GF-D8 (cell line): ENCODE results near the gene TUBA1B.

Experiments used
- DNase-seq: peaks from one replicate; lab custom pipeline; 2025; lab: John Stamatoyannopoulos, UW

The TUBA1B gene

DNA sequence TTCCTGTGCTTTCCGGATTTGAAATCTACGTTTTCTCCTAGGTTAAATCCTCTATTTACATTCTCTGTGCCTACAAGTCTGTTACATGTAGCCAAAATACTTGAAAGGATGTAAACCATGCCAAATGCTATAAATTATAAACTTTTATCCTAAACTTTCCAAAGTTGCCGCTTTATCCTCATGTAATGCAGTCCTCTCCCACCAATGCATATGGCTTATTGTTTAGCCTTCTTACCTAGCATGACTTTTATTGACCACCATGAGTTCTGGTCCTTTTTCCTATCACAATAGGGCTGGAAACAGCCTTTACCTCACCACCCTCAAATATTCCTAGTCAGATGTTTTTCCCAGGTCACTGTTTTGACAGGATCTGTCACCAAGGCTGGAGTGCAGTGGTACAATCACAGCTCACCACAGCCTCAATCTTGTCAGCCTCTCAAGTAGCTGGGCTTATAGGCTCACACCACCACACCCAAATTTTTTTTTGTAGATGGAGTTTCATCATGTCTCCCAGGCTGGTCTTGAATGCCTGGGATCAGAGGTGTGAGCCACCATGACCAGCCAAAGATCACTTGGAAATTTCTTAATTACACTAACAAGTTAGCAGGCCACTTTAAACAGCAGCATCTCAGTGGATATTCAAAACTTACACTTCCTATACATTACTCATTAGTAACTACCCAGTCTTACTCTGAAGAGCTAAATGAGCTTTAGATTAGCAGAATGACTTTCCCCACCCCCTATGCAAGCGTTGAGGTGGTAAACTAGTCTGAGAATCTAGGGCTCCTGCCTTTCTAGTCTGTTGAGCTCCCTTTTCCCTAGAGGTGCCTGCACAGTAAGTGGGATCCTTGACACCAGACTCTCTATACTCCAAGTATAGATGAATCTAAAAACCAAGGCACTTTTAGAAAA lies 4.1 kb downstream of the TUBA1B start:
- DNase-seq: no peak

DNA sequence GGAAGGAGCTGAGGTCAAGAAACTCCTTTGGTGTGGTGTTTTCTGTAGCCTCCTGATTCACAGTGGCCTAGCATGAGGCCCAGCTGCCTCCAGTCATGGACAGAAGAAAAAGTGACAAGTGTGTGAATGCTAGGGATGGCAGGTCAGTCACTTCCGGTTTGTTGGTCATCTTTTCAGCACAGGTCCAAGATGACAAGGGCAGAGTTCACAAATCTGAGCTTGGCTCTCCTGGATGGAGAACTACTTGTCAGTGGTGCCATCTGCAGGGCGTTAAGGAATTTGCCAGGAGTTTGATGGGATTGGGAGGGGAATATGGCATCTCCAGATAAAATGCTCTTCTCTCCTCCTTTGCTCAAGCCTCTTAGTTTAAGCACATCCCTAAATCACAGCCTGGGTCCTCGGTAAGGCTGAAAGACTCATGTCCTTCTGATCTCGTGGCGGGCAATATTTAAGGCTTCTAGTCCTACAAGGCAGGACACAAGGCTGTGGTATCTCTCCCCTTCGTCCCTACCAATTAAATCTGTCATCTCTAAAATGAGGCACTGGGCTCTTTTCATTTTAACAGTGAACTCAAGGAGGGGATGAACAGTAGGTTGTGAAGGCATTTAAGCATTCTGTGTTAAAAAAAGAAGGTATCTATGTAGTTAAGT lies 10.0 kb downstream of the TUBA1B start:
- no peak for DNase-seq

DNA sequence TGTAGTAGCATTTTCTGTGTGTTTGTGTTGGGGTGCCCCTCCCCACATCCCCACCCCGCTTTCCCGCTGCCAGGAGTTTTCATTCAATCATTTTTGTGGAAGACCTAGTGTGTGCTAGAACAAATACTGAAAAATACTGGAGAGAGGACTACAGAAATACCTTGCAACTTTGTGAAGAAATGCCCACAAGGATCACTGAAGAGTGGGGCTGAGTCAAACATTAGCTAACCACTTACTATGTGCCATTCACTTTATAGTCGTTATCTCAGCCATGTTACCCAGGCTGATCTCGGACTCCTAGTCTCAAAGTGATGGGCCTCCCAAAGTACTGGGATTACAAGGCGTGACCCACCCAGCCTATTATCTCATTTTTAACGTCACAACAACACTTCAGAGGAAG lies 20.0 kb downstream of the TUBA1B start:
- DNase-seq: no peak

DNA sequence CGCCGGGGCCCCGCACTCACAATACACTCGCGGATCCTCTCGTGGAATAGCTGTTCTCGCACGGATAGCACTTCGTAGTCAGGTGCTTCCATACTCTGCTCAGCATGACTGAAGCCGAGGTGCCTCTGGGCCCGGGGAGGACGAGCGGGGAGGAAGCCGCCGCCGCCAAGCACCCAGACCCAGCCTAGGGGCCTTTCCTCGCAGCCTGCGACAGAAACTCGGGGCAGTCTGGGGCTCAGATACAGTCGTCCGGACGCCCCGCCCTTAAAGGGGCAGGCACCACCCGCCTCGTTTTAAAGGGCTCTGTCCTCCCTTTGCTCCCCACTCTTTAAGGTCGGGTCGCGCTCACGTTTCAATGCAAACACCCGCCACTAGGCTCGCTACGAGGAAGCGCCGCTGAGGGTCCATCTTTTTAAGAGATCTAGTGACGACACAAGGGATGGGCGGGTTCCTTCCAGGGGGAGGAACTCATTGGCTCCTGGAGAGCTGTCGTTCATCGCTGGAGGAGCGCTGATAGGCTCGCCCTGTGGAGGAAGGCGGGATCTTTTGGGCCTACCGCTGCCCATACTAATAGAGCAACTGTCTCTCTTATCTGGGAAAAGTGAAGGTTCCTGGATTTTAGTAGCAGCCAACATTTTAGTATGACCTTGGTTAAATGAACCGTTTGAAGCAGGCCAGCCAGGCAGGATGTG lies 20.6 kb downstream of the TUBA1B start, which contains the start of gene LMBR1L:
TSS of gene LMBR1L (minus strand) at position 384 of the 692 bp plus-strand sequence. CDS start at position 92, 292 bp downstream.
- peak; percentile 96 for DNase-seq

DNA sequence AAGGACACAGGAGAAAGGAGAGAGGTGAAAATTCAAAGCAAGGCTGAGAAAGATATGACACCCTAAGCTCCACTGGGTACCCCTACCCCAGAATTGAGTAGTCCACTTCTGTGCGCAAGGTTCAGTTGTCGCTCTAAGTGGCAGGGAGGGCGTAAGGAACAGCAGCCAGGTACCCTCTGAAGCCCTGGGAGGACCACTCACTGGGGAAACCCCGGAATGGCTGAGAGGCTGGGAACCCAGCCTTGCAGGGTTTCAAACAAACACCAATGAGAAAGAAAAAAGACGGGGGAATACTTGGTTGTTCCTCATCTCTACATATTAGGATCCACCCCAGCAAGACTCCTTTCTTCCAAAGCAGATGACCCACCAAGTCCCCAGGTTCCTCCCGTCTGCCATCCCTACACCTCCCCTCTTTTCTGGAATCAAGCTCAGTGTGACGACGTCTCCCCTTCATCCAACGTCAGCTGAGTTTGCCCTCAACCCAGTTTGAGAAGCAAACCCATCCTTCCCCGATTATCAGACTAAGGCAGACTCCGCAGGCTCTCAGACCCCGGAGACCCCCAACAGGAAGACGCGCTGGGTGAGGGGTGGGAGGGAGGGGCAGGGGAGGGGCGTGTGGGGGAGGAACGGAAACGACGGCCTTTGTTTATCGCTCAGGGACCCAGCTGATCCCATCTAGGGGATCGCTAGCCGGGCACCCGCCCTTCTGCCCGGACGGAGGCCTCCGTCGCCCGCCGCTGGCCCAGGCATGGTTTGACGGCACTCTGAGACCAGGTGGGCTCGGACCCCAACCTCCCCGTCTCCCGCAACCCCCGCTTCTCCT lies 21.3 kb downstream of the TUBA1B start:
- no peak for DNase-seq

DNA sequence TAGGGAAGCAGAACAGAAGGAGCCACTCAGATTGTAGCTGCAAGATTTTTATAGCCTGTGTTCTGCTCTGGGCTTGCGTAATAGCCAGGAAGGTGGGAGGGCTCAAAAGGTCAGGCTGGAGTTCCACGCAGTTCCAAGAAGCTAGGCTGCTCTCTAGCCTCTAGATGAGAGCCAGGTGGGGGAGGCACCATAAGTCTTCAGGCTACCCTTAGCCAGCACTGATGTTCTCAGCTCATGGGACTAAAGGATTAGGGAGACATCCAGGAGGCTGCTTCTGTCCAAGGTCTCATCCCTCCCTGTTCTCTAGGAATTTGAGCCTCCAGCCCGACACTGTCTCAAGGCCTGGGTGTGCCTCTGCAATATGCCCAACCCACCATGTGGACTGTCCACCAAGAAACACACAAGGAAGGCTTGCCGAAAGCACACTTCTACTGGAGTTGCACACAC lies 22.2 kb downstream of the TUBA1B start:
- DNase-seq: peak; percentile 78

DNA sequence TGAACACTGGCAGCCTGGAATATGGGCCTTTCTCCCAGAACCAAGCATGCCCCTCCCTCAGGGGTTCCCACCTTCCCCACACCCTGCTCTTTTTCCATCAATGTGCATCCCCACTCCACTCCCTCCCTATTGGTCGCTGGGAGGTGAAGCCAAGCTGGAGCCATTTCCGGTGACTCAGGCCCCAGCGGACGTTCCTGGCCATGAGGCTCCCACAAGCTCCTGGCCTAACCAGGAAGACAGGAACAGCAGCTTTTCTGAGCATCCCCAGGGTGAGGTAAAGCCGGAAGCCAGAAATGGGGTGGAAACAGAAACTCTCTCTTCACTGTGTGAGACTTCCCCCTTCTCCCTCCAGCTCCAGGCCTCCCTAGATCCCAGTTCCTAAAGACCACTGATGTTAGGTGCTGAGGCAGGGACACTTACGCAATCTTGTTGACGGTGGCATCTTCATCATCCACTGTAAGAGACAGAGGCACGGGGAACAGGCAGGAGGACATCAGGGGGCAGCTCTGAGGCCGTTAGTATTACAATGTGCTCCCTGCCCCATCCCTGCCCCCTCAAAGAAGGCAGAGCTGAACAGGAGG lies 25.6 kb downstream of the TUBA1B start:
- no peak for DNase-seq

DNA sequence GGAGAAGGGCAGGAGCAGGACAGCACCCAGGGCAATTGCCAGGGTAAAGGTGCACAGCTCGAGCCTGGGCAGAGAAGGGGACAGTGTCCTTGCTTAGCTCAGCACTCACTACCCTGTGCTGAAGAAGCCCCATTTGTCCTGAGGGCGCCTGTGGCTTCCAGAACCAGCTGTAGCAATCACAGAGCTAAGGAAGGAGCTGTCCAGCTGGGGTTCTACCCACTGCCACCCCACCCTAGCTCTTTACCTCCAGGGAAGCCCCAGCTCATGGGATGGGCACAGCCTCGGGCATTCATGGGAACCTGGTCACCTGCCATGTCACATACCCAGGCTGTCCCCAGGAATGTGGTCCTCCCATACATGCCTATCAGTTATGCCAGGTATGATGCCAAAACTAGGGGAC lies 26.4 kb downstream of the TUBA1B start:
- DNase-seq: no peak

DNA sequence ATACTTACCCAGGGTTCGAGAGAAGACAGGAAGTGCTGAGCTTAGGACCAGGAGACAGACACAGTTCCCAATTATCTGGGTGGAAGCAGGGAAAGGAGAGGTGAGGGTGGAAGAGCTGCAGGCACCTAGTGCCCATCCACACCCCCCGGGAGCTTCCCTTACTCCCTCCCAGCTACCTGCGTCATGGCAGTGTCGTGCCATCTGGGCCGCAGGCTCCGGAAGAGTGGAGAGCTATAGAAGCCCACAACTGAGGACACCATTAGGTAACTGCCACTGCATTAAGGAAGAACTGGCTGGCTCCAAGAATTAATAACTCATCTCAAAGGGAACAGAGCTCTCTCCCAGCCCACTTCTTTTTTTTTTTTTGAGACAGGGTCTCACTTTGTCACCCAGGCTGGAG lies 30.8 kb downstream of the TUBA1B start:
- DNase-seq: no peak

DNA sequence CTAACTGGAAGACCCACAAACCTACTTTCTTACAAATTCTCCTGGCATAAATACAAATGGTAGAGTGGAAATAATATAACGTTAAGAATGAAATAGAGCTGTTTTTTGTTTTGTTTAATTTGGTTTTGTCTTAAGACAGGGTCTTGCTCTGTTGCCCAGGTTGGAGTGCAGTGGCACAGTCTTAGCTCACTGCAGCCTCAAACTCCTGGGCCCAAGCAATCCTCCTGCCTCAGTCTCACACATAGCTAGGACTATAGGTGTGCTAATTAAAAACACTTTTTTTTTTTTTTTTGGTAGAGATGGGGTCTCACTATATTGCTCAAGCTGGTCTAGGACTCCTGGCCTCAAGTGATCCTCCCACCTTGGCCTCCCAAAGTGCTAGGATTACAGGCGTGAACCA lies 32.5 kb downstream of the TUBA1B start:
- DNase-seq: no peak

DNA sequence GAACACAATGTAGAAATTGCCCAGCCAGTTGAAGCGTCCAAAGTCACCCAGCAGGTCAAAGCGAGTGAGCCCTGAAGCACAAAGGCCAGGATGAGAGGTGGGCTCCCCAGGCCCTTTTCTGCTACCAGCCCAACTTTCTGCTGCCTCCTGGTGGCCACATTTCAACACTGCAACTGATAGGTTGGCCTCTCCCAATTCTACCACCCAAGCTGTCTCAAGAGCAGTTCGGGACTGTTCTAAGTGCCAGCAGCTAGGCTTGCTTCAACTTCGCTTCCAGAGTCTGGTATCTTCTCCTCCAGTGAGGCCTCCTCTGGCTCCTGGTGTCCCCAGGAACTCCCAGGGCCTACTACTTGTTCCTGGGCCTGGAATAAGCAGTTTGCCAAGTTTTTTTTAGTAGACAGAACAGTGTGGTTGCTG lies 33.2 kb downstream of the TUBA1B start:
- peak; percentile 5 for DNase-seq

DNA sequence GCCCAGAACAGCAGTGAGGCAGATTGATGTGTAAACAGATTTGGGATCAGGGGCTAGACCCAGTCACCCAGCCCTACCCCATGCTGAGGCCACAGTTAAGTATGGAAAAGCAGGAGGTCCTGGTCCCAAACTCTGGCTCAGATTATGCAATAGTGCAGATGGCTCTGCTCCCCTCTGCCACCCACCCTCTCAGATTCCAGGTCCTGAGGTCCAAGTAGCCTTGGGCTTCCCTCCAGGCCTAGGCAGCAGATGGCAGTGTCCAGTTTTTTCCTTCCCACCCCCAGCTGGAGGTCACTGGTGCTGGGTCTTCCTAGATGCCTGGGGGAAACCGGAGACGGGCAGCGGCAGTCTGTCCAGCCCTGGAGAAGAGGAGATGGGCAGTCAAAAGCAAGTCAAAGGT lies 33.8 kb downstream of the TUBA1B start:
- no peak for DNase-seq

DNA sequence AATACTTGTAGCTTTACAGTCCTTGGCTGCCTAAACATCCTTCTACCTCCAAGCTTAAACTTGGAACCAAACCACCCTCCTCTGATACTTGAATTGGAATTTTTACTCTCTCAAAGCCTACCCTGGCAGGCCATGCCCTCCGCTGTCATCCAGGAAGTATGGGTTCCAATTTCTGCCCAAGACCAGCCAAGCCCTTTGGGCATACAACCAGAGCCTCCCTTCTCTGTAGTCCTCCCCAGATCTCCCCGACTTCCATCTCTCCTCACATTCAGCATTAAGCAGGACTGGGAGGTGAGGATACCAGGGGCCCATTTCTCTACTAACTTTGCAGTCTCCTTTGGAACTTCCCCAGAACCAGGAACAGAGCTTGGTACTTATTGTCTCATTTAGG lies 36.2 kb downstream of the TUBA1B start:
- no peak for DNase-seq

DNA sequence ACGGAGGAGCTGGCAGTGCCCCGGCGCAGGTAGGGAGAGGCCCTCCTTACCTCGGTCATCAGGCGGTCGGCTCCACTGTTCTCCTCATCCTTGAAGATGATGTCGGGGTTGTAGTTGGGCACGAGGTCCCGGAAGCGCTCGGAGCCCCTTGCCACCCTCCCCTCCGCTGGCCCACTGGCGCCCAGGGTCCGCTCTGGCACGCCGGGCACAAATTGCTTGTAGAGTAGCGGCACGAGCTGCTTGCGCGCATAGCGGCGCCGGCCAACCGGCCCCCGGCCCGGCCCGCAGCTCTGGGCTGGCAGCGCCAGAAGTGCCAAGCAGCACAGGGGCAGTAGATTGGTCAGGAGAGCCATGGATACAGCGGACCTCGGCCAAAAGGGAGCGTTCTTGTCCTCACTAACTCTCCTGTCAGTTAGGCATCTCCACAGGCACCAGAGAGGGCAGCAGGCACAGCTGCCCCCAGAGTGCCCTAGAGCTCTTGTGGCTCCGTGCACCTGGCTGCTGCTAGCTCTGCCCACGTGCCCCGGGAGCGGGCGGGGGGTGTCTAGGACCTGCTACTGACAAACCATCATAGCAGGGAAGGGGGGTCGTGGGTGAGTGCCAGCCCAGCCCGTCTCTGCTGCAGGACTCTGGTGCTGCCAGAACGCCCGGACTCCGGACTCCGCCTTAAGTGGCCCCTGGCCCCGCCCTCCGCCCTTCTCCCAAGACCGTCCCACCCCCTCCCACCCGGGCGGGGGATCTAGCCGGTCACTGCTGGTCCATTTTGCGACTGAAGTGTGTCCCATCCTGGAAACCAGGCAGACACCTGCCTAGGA lies 36.8 kb downstream of the TUBA1B start, which contains the start of gene DHH:
TSS of gene DHH (minus strand) at position 642 of the 815 bp plus-strand sequence. CDS start at position 353, 289 bp downstream.
- no peak for DNase-seq

DNA sequence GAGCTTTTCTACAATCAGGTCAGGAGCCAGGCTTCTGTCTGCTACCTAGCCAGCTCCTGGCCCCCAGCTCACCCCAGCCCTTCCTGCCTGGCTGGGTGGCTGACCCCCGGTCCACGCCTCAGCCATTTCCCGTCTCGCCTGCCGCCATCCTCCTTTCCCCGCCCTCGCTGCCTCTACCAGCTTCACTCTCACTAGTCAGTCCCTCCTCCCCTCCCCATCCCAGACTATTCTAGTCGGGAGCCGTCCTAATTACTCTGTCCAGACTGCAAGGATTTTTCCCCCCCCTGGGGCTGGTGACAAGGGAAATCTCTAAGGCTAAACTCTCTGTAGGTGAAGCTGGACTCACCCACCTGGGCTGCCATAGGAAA lies 37.4 kb downstream of the TUBA1B start:
- DNase-seq: no peak

DNA sequence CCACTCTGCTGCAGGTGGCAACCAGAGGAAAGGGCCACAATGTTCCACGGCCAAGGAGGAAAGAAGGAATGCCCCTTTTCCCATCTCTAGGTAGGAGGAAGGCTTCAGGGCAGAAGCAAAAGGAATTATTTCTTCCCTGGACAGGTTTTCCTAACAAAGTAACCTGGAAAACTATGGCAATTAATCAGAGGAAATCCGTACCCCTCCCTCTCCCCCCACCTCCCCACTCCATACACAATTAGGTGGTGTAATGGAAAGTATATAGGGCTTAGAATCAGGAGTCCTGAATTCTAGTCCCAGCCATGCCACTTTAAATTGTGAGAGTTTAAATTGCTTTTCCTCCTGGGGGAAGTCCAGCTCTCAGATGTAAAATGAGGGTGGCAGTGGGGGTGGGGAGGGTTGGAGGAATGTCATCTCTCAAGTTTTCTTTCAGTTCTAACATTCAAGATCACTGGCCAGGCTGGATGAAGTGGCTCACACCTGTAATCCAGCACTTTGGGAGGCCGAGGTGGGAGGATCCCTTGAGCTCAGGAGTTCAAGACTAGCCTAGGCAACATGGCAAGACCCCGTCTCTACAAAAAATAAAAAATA lies 38.3 kb downstream of the TUBA1B start:
- DNase-seq: no peak

DNA sequence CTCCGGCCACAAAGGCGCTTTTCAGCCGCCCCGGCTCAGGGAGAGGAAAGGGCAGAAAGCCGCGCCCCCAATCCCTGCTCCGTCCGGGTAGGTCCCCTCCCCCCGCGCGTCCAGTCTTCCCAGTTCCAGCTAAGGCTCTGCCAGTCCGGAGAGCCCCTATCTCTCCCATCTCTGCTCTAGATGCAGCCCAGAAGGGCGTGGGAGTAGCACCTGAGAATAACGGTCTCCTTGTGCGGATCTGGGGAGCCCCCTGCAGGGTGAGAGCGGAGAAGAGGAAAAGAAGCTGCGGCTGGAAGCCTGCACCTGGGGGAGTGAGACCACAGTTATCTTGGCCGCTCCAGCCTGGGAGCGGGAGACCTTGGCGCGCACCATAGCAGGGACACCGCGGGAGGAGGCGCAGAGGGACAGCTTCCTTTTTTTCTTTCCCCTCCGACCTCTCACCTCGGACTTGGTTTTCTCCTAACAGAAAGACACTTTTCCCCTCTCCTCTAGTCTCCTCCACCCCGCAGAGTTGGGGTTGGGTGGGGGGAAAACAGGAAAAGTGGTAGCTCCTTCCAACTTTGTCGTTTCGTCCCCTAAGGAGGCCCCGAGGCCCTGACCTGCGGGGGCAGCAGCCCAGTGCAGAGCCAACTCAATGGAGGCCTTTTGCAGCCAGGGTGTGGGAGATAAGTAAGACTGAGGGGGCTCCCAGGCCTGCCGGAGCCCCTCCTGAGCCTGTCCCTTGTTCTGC lies 38.9 kb downstream of the TUBA1B start:
- DNase-seq: peak; percentile 33

DNA sequence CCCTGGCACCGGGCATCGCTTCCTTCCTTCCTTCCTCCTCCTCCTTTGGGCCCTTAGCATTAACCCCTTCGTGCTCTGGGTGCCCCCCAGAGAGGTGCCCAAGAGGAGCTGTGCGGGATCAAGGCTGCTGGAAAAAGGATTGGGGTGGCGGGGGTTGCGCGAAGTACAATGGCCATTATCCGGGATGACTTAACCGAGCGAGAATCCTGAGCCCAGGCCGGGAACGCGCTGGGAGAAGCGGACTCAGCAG lies 39.4 kb downstream of the TUBA1B start:
- no peak for DNase-seq

DNA sequence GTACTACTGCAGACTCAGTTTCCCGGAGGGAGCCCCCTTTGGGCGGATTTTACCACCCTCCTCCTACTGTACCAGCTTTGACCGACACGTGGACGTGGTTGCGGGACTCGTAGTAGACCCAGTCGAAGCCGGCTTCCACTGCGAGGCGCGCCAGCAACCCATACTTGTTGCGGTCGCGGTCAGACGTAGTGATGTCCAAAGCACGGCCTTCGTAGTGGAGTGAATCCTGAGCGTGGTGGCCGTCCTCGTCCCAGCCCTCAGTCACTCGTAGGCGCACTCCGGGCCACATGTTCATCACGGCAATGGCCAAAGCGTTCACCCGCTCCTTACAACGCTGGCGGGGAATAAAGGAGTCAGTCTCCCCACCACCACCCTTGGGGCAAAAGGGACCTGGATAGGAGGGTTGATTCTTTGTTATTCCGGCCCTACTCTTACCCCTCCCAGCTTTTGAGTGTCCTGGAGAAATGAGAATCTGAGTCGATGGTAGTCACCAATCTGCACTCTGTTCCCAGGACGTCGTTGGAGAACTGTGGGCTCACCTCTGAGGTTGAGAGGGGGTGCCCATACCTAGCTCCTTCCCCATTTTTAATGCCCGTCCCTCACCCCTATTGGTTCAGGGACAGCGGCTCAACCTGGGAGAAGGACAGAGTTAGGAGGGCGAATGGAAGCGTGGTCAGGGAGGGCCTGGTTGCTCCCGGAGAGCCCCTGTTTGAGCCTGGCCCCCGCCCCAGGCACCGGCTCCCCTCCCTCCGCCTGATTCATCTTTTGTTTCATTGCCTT lies 39.9 kb downstream of the TUBA1B start:
- DNase-seq: no peak
